Femur (tissue), 1 donor: ENCODE data around the gene POLG2.
"Not testable (repeated sequence)": the region's sequence is repeated elsewhere in the genome, so short reads cannot be mapped to it uniquely, and the experiment has no call there.

Experiments used
- DNase-seq: peaks from one replicate; pipeline ENCODE4 v3.0.0-alpha.2; 2017

The POLG2 gene

GRCh38 chr17:64505340-64506200 lies 8.7 kb upstream of the POLG2 start:
- peak; percentile 96 for DNase-seq

- DNase-seq: no peak
These were observed 8.0 kb upstream of the POLG2 start for GRCh38 chr17:64504769-64505339.

DNA sequence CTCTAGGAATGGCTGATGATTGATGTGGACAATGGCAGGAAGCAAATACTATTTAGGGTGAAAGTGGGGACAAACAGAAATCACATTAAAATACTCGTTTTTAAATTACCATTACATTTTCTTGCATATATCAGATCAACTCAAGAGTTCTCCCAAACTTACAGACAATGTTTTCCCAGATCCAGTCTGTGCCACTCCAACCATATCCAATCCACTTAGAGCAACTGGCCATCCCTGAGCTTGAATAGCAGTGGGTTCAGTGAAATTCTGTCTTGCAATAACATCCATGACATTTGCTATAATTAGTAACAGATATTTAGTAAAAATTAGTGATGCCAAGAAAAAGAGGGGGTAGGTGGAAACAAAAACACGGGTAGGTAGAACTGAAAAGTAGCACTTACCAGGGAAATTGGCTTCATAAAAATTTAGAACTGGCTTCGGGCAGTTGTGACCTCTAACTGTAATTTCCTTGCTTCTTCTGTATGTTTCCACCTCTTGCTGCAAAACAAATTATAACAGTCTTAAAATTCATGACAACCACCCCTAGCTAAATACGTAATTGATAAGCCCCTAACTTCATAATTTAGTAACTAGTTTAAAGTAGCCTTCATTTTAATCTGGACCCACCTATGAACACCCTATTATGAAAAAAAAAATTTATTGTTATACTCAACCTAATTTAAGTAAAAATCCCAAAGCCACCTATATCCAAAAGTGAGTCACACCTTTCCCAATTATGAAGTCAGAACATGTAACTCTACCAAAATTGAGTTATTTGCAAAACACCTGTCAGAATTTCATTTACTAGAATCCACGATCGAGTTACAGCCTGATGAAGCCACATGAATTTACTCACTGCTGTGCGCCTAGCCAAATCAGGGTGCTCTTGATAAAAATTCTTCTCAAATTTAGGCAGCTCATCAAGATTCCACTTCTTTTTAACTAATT lies 7.2 kb upstream of the POLG2 start:
- DNase-seq: no peak

- DNase-seq: no peak
These were observed 6.5 kb upstream of the POLG2 start for GRCh38 chr17:64503341-64503740.

DNA sequence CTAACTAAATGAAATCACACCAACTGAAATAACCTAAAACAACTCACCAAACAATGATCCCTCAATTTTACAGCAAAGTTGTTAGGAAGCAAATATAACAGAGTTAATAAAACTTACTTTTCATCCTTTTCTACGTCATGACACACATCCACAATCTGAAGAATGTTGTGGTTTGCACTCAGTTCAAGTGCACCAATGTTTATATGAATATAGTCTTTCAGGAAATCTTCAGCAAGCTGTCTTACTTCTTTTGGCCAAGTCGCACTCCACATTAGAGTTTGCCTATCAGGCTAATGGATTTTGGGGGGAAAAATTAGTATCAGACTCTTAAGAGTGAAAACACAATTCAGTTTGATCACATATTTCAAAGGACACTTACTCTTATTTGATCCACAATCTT lies 6.0 kb upstream of the POLG2 start:
- no peak for DNase-seq

DNA sequence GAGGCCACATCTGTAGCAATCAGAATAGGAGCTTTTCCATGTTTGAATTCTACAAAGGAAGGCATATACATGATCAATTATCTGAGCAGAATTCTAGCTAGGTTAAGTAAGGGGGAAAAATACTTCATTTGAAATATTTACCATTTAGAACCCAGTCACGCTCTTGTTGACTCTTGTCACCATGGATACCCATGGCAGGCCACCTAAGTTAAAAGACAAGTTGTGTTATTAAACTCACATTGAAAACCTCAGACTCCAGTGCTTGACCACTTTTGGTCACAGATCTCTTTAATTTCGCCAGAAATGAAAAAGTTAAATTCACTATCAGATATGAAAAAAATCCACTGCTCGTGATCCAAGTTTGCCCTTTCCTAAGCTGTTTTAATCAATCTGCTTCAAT lies 5.2 kb upstream of the POLG2 start:
- DNase-seq: no peak

DNA sequence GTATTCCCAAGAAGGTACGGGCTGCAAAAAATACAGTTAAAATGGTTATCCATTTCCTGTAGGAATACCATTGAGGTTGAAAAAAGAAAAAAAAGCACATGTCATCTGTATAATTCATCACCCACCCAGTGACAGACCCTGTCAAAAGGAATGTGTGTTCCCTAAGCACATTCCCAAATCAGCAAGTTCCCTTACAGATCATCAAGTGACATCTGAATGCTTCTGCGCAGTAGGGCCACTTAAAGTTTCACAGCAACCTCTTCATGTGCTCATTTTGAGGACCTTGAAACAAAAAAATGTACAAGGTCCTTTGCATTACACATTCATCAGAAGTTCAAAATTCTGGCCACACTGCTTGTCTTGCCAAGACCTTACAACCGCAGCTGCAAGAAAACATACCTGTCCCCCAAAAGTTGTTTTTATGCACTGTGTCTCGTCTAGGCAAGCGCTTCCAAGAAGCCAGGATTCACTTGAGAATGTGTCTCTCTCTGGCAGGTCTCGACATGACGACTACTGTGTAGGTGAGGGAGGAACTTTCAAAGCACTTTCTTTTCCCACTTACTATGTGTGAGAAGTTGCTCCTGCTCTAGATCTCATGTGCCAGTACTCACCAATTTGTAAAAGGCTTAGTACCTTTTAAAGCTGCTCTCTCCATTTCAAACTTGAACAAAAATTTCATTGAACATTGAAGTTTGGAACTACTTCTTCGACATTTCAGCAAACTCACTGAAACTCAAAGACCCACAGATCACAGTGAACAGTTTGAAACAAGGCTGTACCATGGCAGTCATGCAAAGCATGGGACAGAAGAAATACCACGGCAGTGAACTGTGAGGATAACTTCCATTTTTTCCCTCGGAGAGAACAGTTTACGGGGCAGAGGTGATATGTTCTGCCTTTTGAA lies 4.3 kb upstream of the POLG2 start:
- no peak for DNase-seq

- DNase-seq: no peak
These were observed 3.6 kb upstream of the POLG2 start for GRCh38 chr17:64500487-64500859.

GRCh38 chr17:64499805-64500486 lies 3.1 kb upstream of the POLG2 start:
- DNase-seq: no peak

DNA sequence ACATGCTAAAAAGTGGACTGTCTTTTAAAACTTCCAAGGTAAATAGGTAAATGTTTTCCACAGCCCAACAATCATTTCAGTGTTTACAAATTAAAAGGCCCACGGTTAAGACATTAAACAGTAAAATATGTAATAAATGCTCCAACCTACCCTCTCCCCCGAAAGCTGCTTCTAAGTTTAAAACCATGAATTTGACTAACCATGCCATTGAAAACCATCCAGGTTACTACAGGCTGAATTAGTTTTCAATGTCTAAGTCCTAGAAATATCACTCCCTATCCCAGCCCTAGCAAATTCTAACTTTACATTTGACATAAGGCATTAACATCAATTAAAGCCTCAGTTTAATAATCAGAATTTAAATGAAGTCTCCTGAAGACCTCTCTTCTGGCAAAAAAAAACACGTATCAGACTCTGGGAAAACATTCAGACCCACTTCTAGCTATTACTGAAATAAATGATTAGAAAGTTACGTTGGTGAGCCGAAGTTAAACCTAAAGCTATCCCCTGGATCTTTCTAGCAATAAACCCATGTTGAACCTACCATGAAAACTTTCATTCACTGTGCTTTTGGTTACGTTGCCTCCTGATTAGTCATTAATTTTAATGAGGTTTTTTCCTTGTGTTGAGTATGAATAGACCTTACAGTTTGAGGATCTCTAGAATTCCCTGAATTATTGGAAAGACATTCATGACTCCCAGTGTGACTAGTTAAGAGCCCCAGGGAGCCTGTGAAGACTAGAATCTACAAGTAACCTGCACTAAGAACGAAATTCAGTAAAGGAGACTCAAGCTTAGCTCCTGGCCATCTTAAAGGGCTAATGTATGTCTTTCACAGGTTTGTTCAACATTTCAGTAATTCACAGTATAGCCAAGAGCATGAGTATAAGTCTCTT lies 1.7 kb upstream of the POLG2 start:
- no peak for DNase-seq

DNA sequence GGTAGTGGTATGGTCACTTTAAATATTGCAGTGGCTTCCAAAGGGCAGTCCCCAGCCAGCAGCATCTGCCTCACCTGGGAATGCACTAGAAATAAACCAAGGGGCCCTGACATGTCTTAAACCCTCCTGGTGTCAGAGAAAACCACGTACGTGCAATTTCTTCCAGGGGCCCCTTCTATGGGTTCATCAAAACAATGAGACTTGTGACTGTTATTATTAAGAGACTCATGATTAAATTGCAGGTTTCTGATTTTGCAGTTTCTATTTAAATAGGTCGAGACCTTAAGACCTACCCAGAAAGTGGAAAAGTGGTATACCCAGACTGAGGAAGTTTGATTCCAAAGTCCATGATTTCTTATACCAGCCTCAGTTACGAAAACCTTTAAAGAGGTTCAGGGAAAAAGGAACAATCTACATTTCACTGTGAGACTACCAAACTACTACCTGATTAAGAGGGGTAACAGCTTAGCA lies 746 bp upstream of the POLG2 start:
- DNase-seq: no peak

DNA sequence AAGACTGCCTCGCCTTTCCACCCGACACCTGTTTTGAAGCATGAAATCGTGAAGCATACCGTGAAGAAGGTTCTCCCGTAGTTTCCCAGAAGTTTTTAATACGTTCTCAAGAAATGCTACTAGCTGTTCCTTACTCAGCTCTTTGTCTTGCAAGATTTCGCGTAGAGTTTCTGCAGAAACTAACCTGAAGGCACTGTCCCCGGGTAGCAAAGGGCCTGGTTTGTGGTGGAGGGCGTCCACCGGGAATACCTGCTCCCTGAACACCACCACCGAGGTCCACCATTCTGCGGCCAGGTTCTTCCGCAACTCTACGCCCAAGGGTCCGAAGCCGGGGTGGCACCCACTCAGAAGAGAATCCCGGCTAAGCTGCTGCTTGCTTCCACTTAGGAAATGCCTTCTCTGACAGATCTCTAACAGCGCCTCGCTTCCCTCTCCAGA lies 487 bp downstream of the POLG2 start:
- no peak for DNase-seq

DNA sequence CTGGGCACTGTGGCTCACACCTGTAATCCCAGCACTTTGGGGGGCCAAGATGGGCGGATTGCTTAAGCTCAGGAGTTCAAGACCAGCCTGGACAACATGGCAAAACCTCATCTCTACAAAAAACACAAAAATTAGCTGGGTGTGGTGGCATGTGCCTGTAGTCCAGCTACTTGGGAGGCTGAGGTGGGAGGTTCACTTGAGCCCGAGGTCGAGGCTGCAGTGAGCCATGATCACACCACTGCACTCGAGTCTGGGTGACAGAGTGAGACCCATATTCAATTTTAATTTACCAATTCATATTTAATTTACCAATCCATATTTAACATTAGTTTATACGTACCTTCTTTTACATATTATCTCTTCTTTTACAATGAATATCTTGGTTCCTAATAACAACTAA lies 1.6 kb downstream of the POLG2 start:
- DNase-seq: not testable (repeated sequence)

DNA sequence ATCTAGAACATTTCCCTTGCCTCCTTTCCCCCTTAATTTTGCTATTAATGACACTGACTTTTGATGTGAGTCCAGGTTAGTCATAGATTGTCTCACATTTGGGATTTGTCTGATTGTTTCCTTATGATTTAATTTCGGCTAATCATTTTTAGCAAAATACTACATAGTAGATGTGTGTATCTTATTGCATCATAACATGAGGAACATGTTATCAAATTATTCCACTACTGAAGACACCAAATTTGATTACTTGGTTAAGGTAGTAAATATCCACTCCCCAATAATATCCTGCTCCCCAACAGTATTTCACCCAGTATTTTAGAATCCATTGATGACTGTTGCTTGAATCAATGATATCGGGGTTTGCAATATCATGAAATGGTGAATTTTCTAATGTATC lies 2.7 kb downstream of the POLG2 start:
- no peak for DNase-seq

GRCh38 chr17:64492481-64493109 lies 4.3 kb downstream of the POLG2 start:
- DNase-seq: no peak

GRCh38 chr17:64491994-64492393 lies 4.9 kb downstream of the POLG2 start:
- no peak for DNase-seq

GRCh38 chr17:64491034-64491860 lies 5.6 kb downstream of the POLG2 start:
- DNase-seq: no peak

DNA sequence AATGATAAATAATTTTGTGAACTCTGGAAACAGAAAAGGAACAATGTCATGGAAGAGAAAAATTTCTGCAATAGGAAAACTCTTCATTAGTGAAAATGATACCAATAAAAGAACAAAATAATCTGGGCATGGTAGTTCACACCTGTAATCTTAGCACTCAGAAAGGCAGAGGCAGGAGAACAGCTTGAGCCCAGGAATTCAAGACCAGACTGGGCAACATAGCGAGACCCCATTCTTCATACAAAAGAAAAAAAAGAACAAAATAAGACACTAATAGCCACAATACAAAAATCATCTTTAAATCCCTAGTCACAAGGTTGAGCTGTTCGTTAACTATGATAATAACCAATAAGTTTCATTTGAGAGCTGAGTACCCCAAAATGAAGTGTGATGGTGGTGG lies 8.6 kb downstream of the POLG2 start:
- DNase-seq: no peak

GRCh38 chr17:64484380-64484779 lies 12.5 kb downstream of the POLG2 start:
- no peak for DNase-seq
